Measurements from ENCODE around the gene CRTC3. TPM values are rescaled to one million over a fixed set of nuclear protein-coding genes. Genes with fewer than 3 reads are reported as not detected.
A peak's percentile ranks its signal among the peaks of the same experiment; 100 is the strongest.

The CRTC3 gene
- total RNA-seq, 1 donor from 2014 or later = 33.3 TPM

- peaks cover 3% of the 10 kb centered on the region for H3K4me1 Mint-ChIP-seq
- TF ChIP-seq CTCF (conservative IDR thresholded peaks at IDR 0.05) = no peak
- H3K9me3 Mint-ChIP-seq = no peaks in the 10 kb centered on the region
- H3K27ac Mint-ChIP-seq (ENCODE audit: unreplicated experiment) = no peak overlapping the region
- H3K36me3 Mint-ChIP-seq (ENCODE audit: low read depth) = peaks cover 11% of the 10 kb centered on the region
- DNase-seq (ENCODE audit: low read depth, low spot score) = no peak
- H3K4me3 Mint-ChIP-seq = no peak overlapping the region
- no peaks in the 10 kb centered on the region for H3K27me3 Mint-ChIP-seq (ENCODE audit: low read depth)
These were observed 11.0 kb downstream of the CRTC3 start for GRCh38 chr15:90540768-90541167.

GRCh38 chr15:90545095-90545494 lies 15.4 kb downstream of the CRTC3 start:
- DNase-seq (ENCODE audit: low read depth, low spot score) = no peak
- H3K4me1 Mint-ChIP-seq = peaks cover 19% of the 10 kb centered on the region
- no peaks in the 10 kb centered on the region for H3K9me3 Mint-ChIP-seq
- no peak overlapping the region for H3K4me3 Mint-ChIP-seq
- H3K36me3 Mint-ChIP-seq (ENCODE audit: low read depth) = peaks cover 8% of the 10 kb centered on the region
- H3K27ac Mint-ChIP-seq (ENCODE audit: unreplicated experiment) = no peak overlapping the region
- TF ChIP-seq CTCF (conservative IDR thresholded peaks at IDR 0.05) = no peak
- H3K27me3 Mint-ChIP-seq (ENCODE audit: low read depth) = no peaks in the 10 kb centered on the region

- peaks cover 22% of the 10 kb centered on the region for H3K4me1 Mint-ChIP-seq
- H3K9me3 Mint-ChIP-seq = no peaks in the 10 kb centered on the region
- H3K27me3 Mint-ChIP-seq (ENCODE audit: low read depth) = no peaks in the 10 kb centered on the region
- no peak for DNase-seq (ENCODE audit: low read depth, low spot score)
- TF ChIP-seq CTCF (conservative IDR thresholded peaks at IDR 0.05) = no peak
- peak overlapping the region; percentile 60 for H3K27ac Mint-ChIP-seq (ENCODE audit: unreplicated experiment)
- peaks cover 10% of the 10 kb centered on the region for H3K36me3 Mint-ChIP-seq (ENCODE audit: low read depth)
- no peak overlapping the region for H3K4me3 Mint-ChIP-seq
These were observed 17.8 kb downstream of the CRTC3 start for GRCh38 chr15:90547540-90547939.

GRCh38 chr15:90550919-90551318 lies 21.2 kb downstream of the CRTC3 start:
- TF ChIP-seq CTCF (conservative IDR thresholded peaks at IDR 0.05) = no peak
- Mint-ChIP-seq H3K36me3 (ENCODE audit: low read depth) (peaks cover 4% of the 10 kb centered on the region), H3K4me1 (peaks cover 31% of the 10 kb centered on the region), H3K27ac (ENCODE audit: unreplicated experiment) (no peak overlapping the region), H3K27me3 (ENCODE audit: low read depth) (no peaks in the 10 kb centered on the region), H3K4me3 (no peak overlapping the region), H3K9me3 (no peaks in the 10 kb centered on the region)
- DNase-seq (ENCODE audit: low read depth, low spot score) = no peak

GRCh38 chr15:90552162-90552928 lies 22.6 kb downstream of the CRTC3 start:
- no peak overlapping the region for H3K4me3 Mint-ChIP-seq
- H3K27ac Mint-ChIP-seq (ENCODE audit: unreplicated experiment) = peak overlapping the region; percentile 29
- no peaks in the 10 kb centered on the region for H3K27me3 Mint-ChIP-seq (ENCODE audit: low read depth)
- DNase-seq (ENCODE audit: low read depth, low spot score) = no peak
- H3K36me3 Mint-ChIP-seq (ENCODE audit: low read depth) = peaks cover 2% of the 10 kb centered on the region
- no peaks in the 10 kb centered on the region for H3K9me3 Mint-ChIP-seq
- TF ChIP-seq CTCF (conservative IDR thresholded peaks at IDR 0.05) = no peak
- peaks cover 27% of the 10 kb centered on the region for H3K4me1 Mint-ChIP-seq

All from neural crest cell (in vitro differentiated cells).